Esophagus muscularis mucosa (tissue), 3 donors: Measurements from ENCODE around the gene NLGN4Y.
"Not testable (repeated sequence)": the region's sequence is repeated elsewhere in the genome, so short reads cannot be mapped to it uniquely, and the experiment has no call there.

Source experiments
- POLR2A ChIP-seq: fragments of 450-650 bp; IDR thresholded peaks from one replicate; pipeline ENCODE4 v1.6.1; 2017; ENCODE audit warnings: antibody characterized with exemption, moderate library complexity, mild to moderate bottlenecking, low read depth
- POLR2AphosphoS5 ChIP-seq, 2 donors: sonication (generic); formaldehyde crosslinking; IDR thresholded peaks; one replicate each; pipeline ENCODE4 v1.6.1; 2017; ENCODE audit warnings: antibody characterized with exemption in 2 of 2
- TF ChIP-seq, protein P1 (sequence below), 3 experiments: fragments of 200-600 bp in 2 of 3; fragments of 450-650 bp in 1 of 3; sonication (generic) in 2 of 3; IDR thresholded peaks; one replicate each; pipeline ENCODE4 v1.5.1; 2017 to 2019; ENCODE audit warnings: antibody characterized with exemption in 3 of 3, mild to moderate bottlenecking in 2 of 3, moderate library complexity in 1 of 3

DNA sequence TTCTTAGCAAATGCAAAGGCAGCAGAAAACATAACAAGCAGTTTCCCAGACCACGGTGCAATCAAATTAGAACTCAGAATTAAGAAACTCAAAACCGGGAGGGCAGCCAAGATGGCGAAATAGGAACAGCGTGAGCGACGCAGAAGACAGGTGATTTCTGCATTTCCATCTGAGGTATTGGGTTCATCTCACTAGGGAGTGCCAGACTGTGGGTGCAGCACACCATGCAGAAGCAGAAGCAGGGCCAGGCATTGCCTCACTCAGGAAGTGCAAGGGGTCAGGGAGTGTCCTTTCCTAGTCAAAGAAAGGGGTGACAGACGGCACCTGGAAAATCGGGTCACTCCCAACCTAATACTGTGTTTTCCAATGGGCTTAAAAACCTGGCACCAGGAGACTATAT is 336.7 kb downstream of the NLGN4Y start:
- TF ChIP-seq POLR2A; POLR2AphosphoS5 (IDR thresholded peaks at IDR 0.05): not testable (repeated sequence)
- TF ChIP-seq, protein P1, sequence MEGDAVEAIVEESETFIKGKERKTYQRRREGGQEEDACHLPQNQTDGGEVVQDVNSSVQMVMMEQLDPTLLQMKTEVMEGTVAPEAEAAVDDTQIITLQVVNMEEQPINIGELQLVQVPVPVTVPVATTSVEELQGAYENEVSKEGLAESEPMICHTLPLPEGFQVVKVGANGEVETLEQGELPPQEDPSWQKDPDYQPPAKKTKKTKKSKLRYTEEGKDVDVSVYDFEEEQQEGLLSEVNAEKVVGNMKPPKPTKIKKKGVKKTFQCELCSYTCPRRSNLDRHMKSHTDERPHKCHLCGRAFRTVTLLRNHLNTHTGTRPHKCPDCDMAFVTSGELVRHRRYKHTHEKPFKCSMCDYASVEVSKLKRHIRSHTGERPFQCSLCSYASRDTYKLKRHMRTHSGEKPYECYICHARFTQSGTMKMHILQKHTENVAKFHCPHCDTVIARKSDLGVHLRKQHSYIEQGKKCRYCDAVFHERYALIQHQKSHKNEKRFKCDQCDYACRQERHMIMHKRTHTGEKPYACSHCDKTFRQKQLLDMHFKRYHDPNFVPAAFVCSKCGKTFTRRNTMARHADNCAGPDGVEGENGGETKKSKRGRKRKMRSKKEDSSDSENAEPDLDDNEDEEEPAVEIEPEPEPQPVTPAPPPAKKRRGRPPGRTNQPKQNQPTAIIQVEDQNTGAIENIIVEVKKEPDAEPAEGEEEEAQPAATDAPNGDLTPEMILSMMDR (IDR thresholded peaks at IDR 0.05): not testable (repeated sequence)
